T-helper 1 cell treated with Interleukin-12 subunit alpha and Interleukin-12 subunit beta and Interleukin-4 antibody, amounts not matched to agents 30 ng/mL and 1 ng/mL, for 36 hours (primary cell): ENCODE results near the gene DCTN3. TPM values are rescaled to one million over a fixed set of nuclear protein-coding genes. Genes with fewer than 3 reads are reported as not detected.

Experiments
- intact Hi-C: fragments of 100-400 bp; cut with micrococcal nuclease; formaldehyde crosslinking; loops from one replicate; pipeline ENCODE4 v1.15.1; 2024
- total RNA-seq: library from RNA; stranded (reverse); gene quantifications from 2 replicates; pipeline ENCODE4 v1.2.3, GENCODE V29; 2022

Gene DCTN3
- total RNA-seq, 1 donor from 2014 or later: 108 TPM

GRCh38 chr9:34577400-34578240, 42.7 kb downstream of the DCTN3 start:
- intact Hi-C loops: no loop called here

- intact Hi-C loops: no loop called here
Measured at GRCh38 chr9:34576597-34577399, 43.5 kb downstream of the DCTN3 start.

GRCh38 chr9:34575862-34576596, 44.3 kb downstream of the DCTN3 start:
- intact Hi-C loops: no loop called here

- intact Hi-C loops: no loop called here
Measured at GRCh38 chr9:34575241-34575640, 45.1 kb downstream of the DCTN3 start.

- intact Hi-C loops: no loop called here
Measured at GRCh38 chr9:34574571-34574970, 45.7 kb downstream of the DCTN3 start.

GRCh38 chr9:34573599-34574325, 46.5 kb downstream of the DCTN3 start:
- intact Hi-C loops: no loop called here

GRCh38 chr9:34572628-34573027, 47.7 kb downstream of the DCTN3 start:
- intact Hi-C loops: no loop called here

GRCh38 chr9:34572092-34572491, 48.2 kb downstream of the DCTN3 start:
- intact Hi-C loops: no loop called here

- intact Hi-C loops: no loop called here
Measured at GRCh38 chr9:34571481-34571810, 48.8 kb downstream of the DCTN3 start.

GRCh38 chr9:34570809-34571480, 49.4 kb downstream of the DCTN3 start:
- intact Hi-C loops: no loop called here

- intact Hi-C loops: no loop called here
Measured at GRCh38 chr9:34570376-34570775, 49.9 kb downstream of the DCTN3 start.

GRCh38 chr9:34568774-34569173, 51.5 kb downstream of the DCTN3 start:
- intact Hi-C loops: no loop called here

GRCh38 chr9:34568133-34568532, 52.2 kb downstream of the DCTN3 start:
- intact Hi-C loops: no loop called here

GRCh38 chr9:34566972-34567371, 53.3 kb downstream of the DCTN3 start:
- intact Hi-C loops: no loop called here

- intact Hi-C loops: no loop called here
Measured at GRCh38 chr9:34566322-34566721, 54.0 kb downstream of the DCTN3 start.

- intact Hi-C loops: no loop called here
Measured at GRCh38 chr9:34565856-34566255, 54.4 kb downstream of the DCTN3 start.

- intact Hi-C loops: no loop called here
Measured at GRCh38 chr9:34564617-34565016, 55.7 kb downstream of the DCTN3 start.
